ENCODE measurements around the gene AKR1B15.

- TF ChIP-seq EZH2 (IDR thresholded peaks at IDR 0.05; ENCODE audit: borderline replicate concordance, low read depth, low read length, severe bottlenecking) (no peak), GATA2 (IDR thresholded peaks at IDR 0.05; ENCODE audit: insufficient read depth, insufficient read length, low read depth, low read length) (peak; percentile 84), POLR2A (IDR thresholded peaks at IDR 0.05; ENCODE audit: low read depth, low read length) (peak; percentile 64), CTCF (IDR thresholded peaks at IDR 0.05; ENCODE audit: extremely low read depth in 1 of 2, insufficient read depth in 1 of 2, low read depth in 1 of 2, low read length in 2 of 2) (no peak), POLR2AphosphoS5 (IDR thresholded peaks at IDR 0.05; ENCODE audit: insufficient read depth, low read depth, low read length) (peak; percentile 87), MYC (IDR thresholded peaks at IDR 0.05; ENCODE audit: low read depth, low read length) (no peak), JUN (IDR thresholded peaks at IDR 0.05; ENCODE audit: borderline replicate concordance, insufficient read depth, insufficient read length, low read depth) (peak; percentile 85), MAX (IDR thresholded peaks at IDR 0.05; ENCODE audit: insufficient read depth, insufficient read length) (no peak)
Measured at GRCh38 chr7:134613623-134614347, 64.9 kb downstream of the AKR1B15 start.
